Smooth muscle cell (in vitro differentiated cells): Measurements from ENCODE around the gene FRYL. TPM values are rescaled to one million over a fixed set of nuclear protein-coding genes. Genes with fewer than 3 reads are reported as not detected.
A peak's percentile ranks its signal among the peaks of the same experiment; 100 is the strongest.
"Not testable (repeated sequence)": the region's sequence is repeated elsewhere in the genome, so short reads cannot be mapped to it uniquely, and the experiment has no call there.

ENCODE experiments used
- DNase-seq: peaks from one replicate; lab custom pipeline; 2025; ENCODE audit not compliant: unreplicated experiment; lab: John Stamatoyannopoulos, UW
- H2AFZ ChIP-seq: fragments of 200-600 bp; sonication (generic); 2 replicates; pipeline ENCODE4 v1.6.0; 2016; ENCODE audit warnings: antibody characterized with exemption, low read depth, mild to moderate bottlenecking
- H3F3A ChIP-seq: fragments of 200-600 bp; sonication (generic); 2 replicates; pipeline ENCODE4 v1.6.0; 2017; ENCODE audit warnings: antibody characterized with exemption, low read depth
- H3K27ac ChIP-seq: fragments of 200-600 bp; sonication (generic); 2 replicates; pipeline ENCODE4 v1.5.1; 2016; ENCODE audit warnings: low read depth, mild to moderate bottlenecking
- H3K27me3 ChIP-seq: fragments of 200-600 bp; sonication (generic); 2 replicates; pipeline ENCODE4 v1.6.1; 2016; ENCODE audit warnings: low read depth, mild to moderate bottlenecking
- H3K36me3 ChIP-seq: fragments of 200-600 bp; sonication (generic); 2 replicates; pipeline ENCODE4 v1.5.1; 2016; ENCODE audit warnings: low read depth
- H3K4me1 ChIP-seq: fragments of 200-600 bp; sonication (generic); 2 replicates; pipeline ENCODE4 v1.5.1; 2016; ENCODE audit warnings: low read depth
- H3K4me2 ChIP-seq: fragments of 200-600 bp; sonication (generic); 2 replicates; pipeline ENCODE4 v1.6.0; 2016; ENCODE audit warnings: mild to moderate bottlenecking
- H3K4me3 ChIP-seq: fragments of 200-600 bp; sonication (generic); 2 replicates; pipeline ENCODE4 v1.5.1; 2016; ENCODE audit warnings: mild to moderate bottlenecking
- H3K79me2 ChIP-seq: fragments of 200-600 bp; sonication (generic); 2 replicates; pipeline ENCODE4 v1.6.0; 2016; ENCODE audit warnings: low read depth, mild to moderate bottlenecking
- H3K9ac ChIP-seq: fragments of 200-600 bp; sonication (generic); 2 replicates; pipeline ENCODE4 v1.6.0; 2016; ENCODE audit warnings: low read depth
- H3K9me3 ChIP-seq: fragments of 200-600 bp; sonication (generic); replicated peaks from 2 replicates; pipeline ENCODE4 v1.5.1; 2016; ENCODE audit warnings: low read depth
- H4K20me1 ChIP-seq: fragments of 200-600 bp; sonication (generic); 2 replicates; pipeline ENCODE4 v1.6.0; 2016; ENCODE audit warnings: low read depth
- CTCF ChIP-seq: fragments of 200-600 bp; sonication (generic); IDR thresholded peaks from 2 replicates; pipeline ENCODE4 v1.5.1; 2017; ENCODE audit warnings: borderline replicate concordance, mild to moderate bottlenecking, antibody characterized with exemption; ENCODE audit not compliant: insufficient read depth, poor library complexity, severe bottlenecking
- WGBS: methylation state at CpG from one replicate; pipeline ENCODE4 v1.1.7; 2016; ENCODE audit warnings: low lambda C conversion rate; 5-methylcytosine and 5-hydroxymethylcytosine counted together
- polyA plus RNA-seq: library from polyadenylated mRNA; unstranded; fragments of >200 nt; fragmentation: Nextera tagmentation; extraction: Ambion mirVana; gene quantifications from 2 replicates; pipeline ENCODE4 v1.2.1, GENCODE V29; 2016
- total RNA-seq: library from RNA; depleted of rRNA; stranded (reverse); fragments of >200 nt; gene quantifications from 2 replicates; pipeline ENCODE4 v1.2.3, GENCODE V29; 2014

Gene FRYL
- total RNA-seq: 56.6 and 57.0 TPM in 2 replicates
- polyA plus RNA-seq: 14.9 and 17.7 TPM in 2 replicates

- under 1% methylated on average over 39 of the region's 51 CpGs for WGBS
- peak within 1 kb of the TSS; percentile 88 for H3K4me2 ChIP-seq
- H4K20me1 ChIP-seq: peaks cover 37% of the 10 kb centered on the region
- no peaks in the 10 kb centered on the region for H3K9me3 ChIP-seq
- peaks cover 4% of the 10 kb centered on the region for H3F3A ChIP-seq
- peak within 1 kb of the TSS; percentile 85 for H3K4me3 ChIP-seq
- peaks cover 37% of the 10 kb centered on the region for H3K79me2 ChIP-seq
- DNase-seq: peak; percentile 93
- H2AFZ ChIP-seq: peak within 1 kb of the TSS; percentile 90
- peak within 1 kb of the TSS; percentile 84 for H3K9ac ChIP-seq
- no peak for TF ChIP-seq CTCF
- H3K27me3 ChIP-seq: no peaks in the 10 kb centered on the region
- no peaks in the 10 kb centered on the region for H3K36me3 ChIP-seq
- H3K27ac ChIP-seq: peak within 1 kb of the TSS; percentile 82
- H3K4me1 ChIP-seq: peaks cover 37% of the 10 kb centered on the region
These were observed at the start of gene FRYL for GRCh38 chr4:48779998-48780864. TSS of gene FRYL (minus strand) at chr4:48780279. CDS start at chr4:48634410, 145,869 bp downstream.

GRCh38 chr4:48827622-48828021 lies 47.5 kb upstream of the FRYL start:
- Histone ChIP-seq H3K27me3 (no peaks in the 10 kb centered on the region), H3K4me3 (no peak overlapping the region), H3F3A (no peaks in the 10 kb centered on the region), H2AFZ (no peak overlapping the region), H3K27ac (no peak overlapping the region), H4K20me1 (no peaks in the 10 kb centered on the region), H3K4me2 (no peak overlapping the region), H3K79me2 (peaks cover 16% of the 10 kb centered on the region), H3K9me3 (no peaks in the 10 kb centered on the region), H3K36me3 (no peaks in the 10 kb centered on the region), H3K9ac (no peak overlapping the region), H3K4me1 (peaks cover 11% of the 10 kb centered on the region)
- DNase-seq: no peak
- WGBS: 97% methylated on average over 5 of the region's 5 CpGs
- no peak for TF ChIP-seq CTCF

- not testable (repeated sequence) for H3K36me3 ChIP-seq, H3K9ac ChIP-seq, H3K4me2 ChIP-seq, H3K4me1 ChIP-seq, H3K9me3 ChIP-seq, DNase-seq, H4K20me1 ChIP-seq, H2AFZ ChIP-seq, H3K27ac ChIP-seq, H3K4me3 ChIP-seq, H3K79me2 ChIP-seq, H3K27me3 ChIP-seq, H3F3A ChIP-seq
- 74% methylated on average over 2 of the region's 2 CpGs for WGBS
These were observed 41.4 kb upstream of the FRYL start for GRCh38 chr4:48821431-48821830.

- H3F3A ChIP-seq: no peaks in the 10 kb centered on the region
- H3K9me3 ChIP-seq: no peaks in the 10 kb centered on the region
- no peaks in the 10 kb centered on the region for H3K27me3 ChIP-seq
- no peaks in the 10 kb centered on the region for H4K20me1 ChIP-seq
- no peak overlapping the region for H3K4me3 ChIP-seq
- no peaks in the 10 kb centered on the region for H3K36me3 ChIP-seq
- no peak overlapping the region for H2AFZ ChIP-seq
- H3K79me2 ChIP-seq: no peaks in the 10 kb centered on the region
- no peak for DNase-seq
- H3K27ac ChIP-seq: no peak overlapping the region
- TF ChIP-seq CTCF: no peak
- H3K9ac ChIP-seq: no peak overlapping the region
- no peak overlapping the region for H3K4me2 ChIP-seq
- WGBS: 89% methylated on average over 6 of the region's 6 CpGs
- H3K4me1 ChIP-seq: peaks cover 3% of the 10 kb centered on the region
These were observed 36.9 kb upstream of the FRYL start for GRCh38 chr4:48816971-48817370.

- not testable (repeated sequence) for H3K4me2 ChIP-seq, H3K4me1 ChIP-seq, H3K79me2 ChIP-seq, DNase-seq, H2AFZ ChIP-seq, H3K9me3 ChIP-seq, H3K27me3 ChIP-seq, H3K4me3 ChIP-seq, H3F3A ChIP-seq, H3K27ac ChIP-seq, H4K20me1 ChIP-seq, H3K36me3 ChIP-seq, H3K9ac ChIP-seq
- WGBS: 94% methylated on average over 7 of the region's 7 CpGs
These were observed 36.2 kb upstream of the FRYL start for GRCh38 chr4:48816297-48816696.
